Measurements from ENCODE around the gene RMC1. TPM values are rescaled to one million over a fixed set of nuclear protein-coding genes. Genes with fewer than 3 reads are reported as not detected.

RMC1 gene
- total RNA-seq, 2 donors from 2014 or later, result 9.9 to 15.5 TPM

DNA sequence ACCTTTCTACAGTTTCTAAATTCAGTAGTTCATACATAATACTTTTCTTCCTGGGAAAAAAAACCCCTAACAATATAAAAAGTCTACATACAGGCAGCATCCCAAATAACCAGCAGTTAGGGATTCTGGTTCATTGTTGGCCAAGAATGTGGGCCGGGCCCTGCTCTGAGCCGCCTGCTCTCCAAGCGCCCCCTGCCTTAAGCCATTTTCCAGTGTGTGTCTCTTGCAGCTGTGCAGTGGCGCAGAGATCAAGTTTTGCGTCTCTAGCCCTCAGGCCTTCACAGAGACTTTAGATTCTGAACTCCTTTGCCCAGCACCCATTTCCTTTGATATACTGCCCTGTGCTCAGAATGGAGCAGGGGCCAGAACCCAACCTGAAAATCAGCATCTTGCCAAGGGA lies 32.9 kb downstream of the RMC1 start:
- intact Hi-C loops (cut with DNase I), result loop anchor here (10.0 kb wide), 1 partner anchor 59 kb away; no protein-coding TSS in a partner anchor
- Histone ChIP-seq H3K27ac (no peak overlapping the region), H3K27me3 (no peaks in the 10 kb centered on the region), H3K4me1 (no peaks in the 10 kb centered on the region), H3K36me3 (replicated peaks in 1 of 2; ENCODE audit: insufficient read depth in 1 of 2, low read depth in 2 of 2) (peaks cover 14 to 64% of the 10 kb centered on the region in 2 donors), H3K4me3 (no peak overlapping the region), H3K9me3 (no peaks in the 10 kb centered on the region)
- ATAC-seq, result no peak
- WGBS, 2 donors, result 87 to 89% methylated on average over 5 of the region's 5 CpGs
- no peak for DNase-seq
- TF ChIP-seq POLR2A (IDR thresholded peaks at IDR 0.05), result no peak
- TF ChIP-seq, protein P1, sequence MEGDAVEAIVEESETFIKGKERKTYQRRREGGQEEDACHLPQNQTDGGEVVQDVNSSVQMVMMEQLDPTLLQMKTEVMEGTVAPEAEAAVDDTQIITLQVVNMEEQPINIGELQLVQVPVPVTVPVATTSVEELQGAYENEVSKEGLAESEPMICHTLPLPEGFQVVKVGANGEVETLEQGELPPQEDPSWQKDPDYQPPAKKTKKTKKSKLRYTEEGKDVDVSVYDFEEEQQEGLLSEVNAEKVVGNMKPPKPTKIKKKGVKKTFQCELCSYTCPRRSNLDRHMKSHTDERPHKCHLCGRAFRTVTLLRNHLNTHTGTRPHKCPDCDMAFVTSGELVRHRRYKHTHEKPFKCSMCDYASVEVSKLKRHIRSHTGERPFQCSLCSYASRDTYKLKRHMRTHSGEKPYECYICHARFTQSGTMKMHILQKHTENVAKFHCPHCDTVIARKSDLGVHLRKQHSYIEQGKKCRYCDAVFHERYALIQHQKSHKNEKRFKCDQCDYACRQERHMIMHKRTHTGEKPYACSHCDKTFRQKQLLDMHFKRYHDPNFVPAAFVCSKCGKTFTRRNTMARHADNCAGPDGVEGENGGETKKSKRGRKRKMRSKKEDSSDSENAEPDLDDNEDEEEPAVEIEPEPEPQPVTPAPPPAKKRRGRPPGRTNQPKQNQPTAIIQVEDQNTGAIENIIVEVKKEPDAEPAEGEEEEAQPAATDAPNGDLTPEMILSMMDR (IDR thresholded peaks at IDR 0.05), result no peak

DNA sequence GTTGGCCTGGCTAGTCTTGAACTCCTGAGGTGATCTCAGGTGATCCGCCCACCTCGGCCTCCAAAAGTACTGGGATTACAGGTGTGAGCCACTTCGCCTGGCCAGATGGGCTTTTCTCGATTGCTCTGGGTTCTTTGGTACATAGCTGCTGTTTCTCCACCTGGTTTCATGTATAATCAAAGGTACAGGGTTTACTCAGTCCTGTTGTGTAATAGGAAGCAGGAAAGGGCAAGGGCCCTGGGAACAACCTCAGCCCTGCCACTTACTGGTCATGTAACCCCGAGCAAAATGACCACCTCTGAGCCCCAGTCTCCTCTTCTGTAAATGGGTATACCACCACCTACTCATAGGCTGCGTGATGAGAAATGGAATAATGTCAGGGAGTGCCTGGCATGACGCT lies 34.0 kb downstream of the RMC1 start:
- no peaks in the 10 kb centered on the region for H3K4me1 ChIP-seq
- H3K27ac ChIP-seq, result no peak overlapping the region
- no peak overlapping the region for H3K4me3 ChIP-seq
- intact Hi-C loops (cut with DNase I), result loop anchor here (10.0 kb wide), 1 partner anchor 58 kb away; no protein-coding TSS in a partner anchor
- 93 to 94% methylated on average over 7 of the region's 7 CpGs for WGBS, 2 donors
- H3K27me3 ChIP-seq, result no peaks in the 10 kb centered on the region
- peaks cover 14 to 59% of the 10 kb centered on the region in 2 donors for H3K36me3 ChIP-seq (replicated peaks in 1 of 2; ENCODE audit: insufficient read depth in 1 of 2, low read depth in 2 of 2)
- no peaks in the 10 kb centered on the region for H3K9me3 ChIP-seq
- no peak for TF ChIP-seq POLR2A (IDR thresholded peaks at IDR 0.05)
- TF ChIP-seq, protein P1 (IDR thresholded peaks at IDR 0.05), result no peak
- DNase-seq (no peak), ATAC-seq (no peak)

DNA sequence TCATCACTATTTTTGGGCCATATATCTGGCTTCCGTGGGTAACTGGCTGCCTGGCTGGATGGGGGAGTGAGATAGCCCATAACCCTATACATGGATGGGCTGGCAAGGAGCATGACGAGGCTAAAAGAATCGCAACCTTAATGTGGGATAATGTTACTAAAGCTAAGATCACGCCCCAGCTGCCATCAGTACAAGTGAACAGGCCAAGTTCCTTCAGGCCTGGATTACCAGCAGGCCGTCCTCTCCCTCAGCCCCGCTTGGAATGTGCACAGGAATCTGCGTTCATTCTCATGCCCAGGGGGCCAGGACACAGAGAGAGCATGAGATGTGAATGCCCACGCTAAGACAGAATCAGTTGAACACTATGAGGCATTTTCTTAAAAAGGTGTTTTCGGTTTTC lies 34.7 kb downstream of the RMC1 start:
- intact Hi-C loops (cut with DNase I), result loop anchor here (10.0 kb wide), 1 partner anchor 57 kb away; no protein-coding TSS in a partner anchor
- no peak overlapping the region for H3K4me3 ChIP-seq
- H3K27ac ChIP-seq, result no peak overlapping the region
- no peaks in the 10 kb centered on the region for H3K27me3 ChIP-seq
- H3K36me3 ChIP-seq (replicated peaks in 1 of 2; ENCODE audit: insufficient read depth in 1 of 2, low read depth in 2 of 2), result peaks cover 14 to 58% of the 10 kb centered on the region in 2 donors
- DNase-seq (no peak), ATAC-seq (no peak)
- TF ChIP-seq POLR2A (IDR thresholded peaks at IDR 0.05), result no peak
- TF ChIP-seq, protein P1 (IDR thresholded peaks at IDR 0.05), result no peak
- WGBS, 2 donors, result 91 to 96% methylated on average over 9 of the region's 9 CpGs
- H3K4me1 ChIP-seq, result no peaks in the 10 kb centered on the region
- H3K9me3 ChIP-seq, result no peaks in the 10 kb centered on the region

DNA sequence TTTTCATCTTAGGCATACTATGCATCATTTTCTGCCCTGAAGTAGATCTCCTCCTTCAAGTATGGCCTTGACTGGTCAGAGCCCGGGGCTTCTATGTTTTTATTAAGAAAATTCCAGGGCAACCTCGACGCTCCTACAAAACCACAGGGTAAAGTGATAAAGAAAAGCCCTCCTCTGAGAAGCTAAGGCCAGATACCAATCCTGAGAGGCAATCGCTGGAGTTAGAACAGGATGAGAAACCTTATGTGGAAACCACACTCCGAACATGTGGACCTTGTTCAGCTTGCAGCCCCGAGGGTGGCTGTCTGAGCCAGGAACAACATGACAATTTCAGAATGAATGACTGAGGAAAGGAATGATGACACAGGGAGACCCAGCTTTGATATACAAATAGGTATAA lies 35.6 kb downstream of the RMC1 start:
- DNase-seq, result no peak
- H3K27ac ChIP-seq, result no peak overlapping the region
- TF ChIP-seq, protein P1 (IDR thresholded peaks at IDR 0.05), result no peak
- no peak for TF ChIP-seq POLR2A (IDR thresholded peaks at IDR 0.05)
- intact Hi-C loops (cut with DNase I), result loop anchor here (10.0 kb wide), 1 partner anchor 56 kb away; no protein-coding TSS in a partner anchor
- 72 to 84% methylated on average over 6 of the region's 6 CpGs for WGBS, 2 donors
- no peak for ATAC-seq
- no peaks in the 10 kb centered on the region for H3K27me3 ChIP-seq
- peaks cover 14 to 57% of the 10 kb centered on the region in 2 donors for H3K36me3 ChIP-seq (replicated peaks in 1 of 2; ENCODE audit: insufficient read depth in 1 of 2, low read depth in 2 of 2)
- no peaks in the 10 kb centered on the region for H3K4me1 ChIP-seq
- H3K9me3 ChIP-seq, result no peaks in the 10 kb centered on the region
- no peak overlapping the region for H3K4me3 ChIP-seq

- no peaks in the 10 kb centered on the region for H3K4me1 ChIP-seq
- H3K36me3 ChIP-seq (replicated peaks in 1 of 2; ENCODE audit: insufficient read depth in 1 of 2, low read depth in 2 of 2), result peaks cover 14 to 56% of the 10 kb centered on the region in 2 donors
- ATAC-seq (no peak), DNase-seq (no peak)
- H3K4me3 ChIP-seq, result no peak overlapping the region
- no peaks in the 10 kb centered on the region for H3K9me3 ChIP-seq
- 77 to 90% methylated on average over 9 of the region's 9 CpGs for WGBS, 2 donors
- H3K27ac ChIP-seq, result no peak overlapping the region
- intact Hi-C loops (cut with DNase I), result loop anchor here (10.0 kb wide), 1 partner anchor 56 kb away; no protein-coding TSS in a partner anchor
- TF ChIP-seq POLR2A (IDR thresholded peaks at IDR 0.05), result no peak
- TF ChIP-seq, protein P1 (IDR thresholded peaks at IDR 0.05), result no peak
- no peaks in the 10 kb centered on the region for H3K27me3 ChIP-seq
Measured at GRCh38 chr18:23539296-23539695, 36.0 kb downstream of the RMC1 start.
